ENCODE data around the gene CREB3L2.

GRCh38 chr7:138001529-138002095 lies at the start of gene CREB3L2:
- TF ChIP-seq POLR2A (IDR thresholded peaks at IDR 0.05): peak in 1 of 2 donors; percentile 84
- TF ChIP-seq CTCF (IDR thresholded peaks at IDR 0.05): no peak
